Activated CD4-positive, alpha-beta T cell treated with anti-CD3 and anti-CD28 coated beads, Interleukin-10, Interleukin-2, amounts not matched to agents 100 ng/mL and 50 ng/mL, durations not matched to agents 16 hours and 8 hours (primary cell): Measurements from ENCODE around the gene SNRPA.
"Not testable (repeated sequence)": the region's sequence is repeated elsewhere in the genome, so short reads cannot be mapped to it uniquely, and the experiment has no call there.

ENCODE experiments used
- DNase-seq: peaks from one replicate; pipeline ENCODE4 v3.0.0-alpha.2; 2020

Gene SNRPA

GRCh38 chr19:40802300-40803169, 51.5 kb downstream of the SNRPA start:
- DNase-seq = no peak

GRCh38 chr19:40803170-40803856, 52.3 kb downstream of the SNRPA start:
- no peak for DNase-seq

GRCh38 chr19:40803857-40804782, 53.1 kb downstream of the SNRPA start:
- DNase-seq = peak; percentile 70

GRCh38 chr19:40804783-40805242, 53.8 kb downstream of the SNRPA start:
- DNase-seq = no peak

- peak; percentile 43 for DNase-seq
Measured at GRCh38 chr19:40805258-40805868, 54.4 kb downstream of the SNRPA start.

GRCh38 chr19:40806423-40807146, 55.6 kb downstream of the SNRPA start:
- DNase-seq = peak; percentile 90

GRCh38 chr19:40807147-40808020, 56.4 kb downstream of the SNRPA start:
- DNase-seq = no peak

- DNase-seq = no peak
Measured at GRCh38 chr19:40808021-40808325, 57.0 kb downstream of the SNRPA start.

- DNase-seq = no peak
Measured at GRCh38 chr19:40808497-40808896, 57.5 kb downstream of the SNRPA start.

- no peak for DNase-seq
Measured at GRCh38 chr19:40809358-40810086, 58.5 kb downstream of the SNRPA start.

- no peak for DNase-seq
Measured at GRCh38 chr19:40810160-40810559, 59.2 kb downstream of the SNRPA start.

GRCh38 chr19:40810649-40811408, 59.8 kb downstream of the SNRPA start:
- DNase-seq = peak; percentile 65

GRCh38 chr19:40811478-40812341, 60.7 kb downstream of the SNRPA start:
- no peak for DNase-seq

- DNase-seq = not testable (repeated sequence)
Measured at GRCh38 chr19:40812571-40812970, 61.6 kb downstream of the SNRPA start.

GRCh38 chr19:40813182-40813581, 62.2 kb downstream of the SNRPA start:
- no peak for DNase-seq
